ENCODE measurements around the gene PEX13. TPM values are rescaled to one million over a fixed set of nuclear protein-coding genes. Genes with fewer than 3 reads are reported as not detected.
A peak's percentile ranks its signal among the peaks of the same experiment; 100 is the strongest.

Gene PEX13
- total and polyA plus RNA-seq, 9 donors, result 12.4 to 28.1 (median 21.5) TPM

- H3K4me1 ChIP-seq (ENCODE audit: insufficient read depth), result peaks cover 6% of the 10 kb centered on the region
- H3K9me3 ChIP-seq, result no peaks in the 10 kb centered on the region
- no peaks in the 10 kb centered on the region for H3K36me3 ChIP-seq
- WGBS, 3 donors, result 1% methylated on average over 16 of the region's 16 CpGs
- no peak for DNase-seq
- no peaks in the 10 kb centered on the region for H3K27me3 ChIP-seq
- intact Hi-C loops (cut with DNase I), result no loop called here
- TF ChIP-seq CTCF (IDR thresholded peaks at IDR 0.05), result no peak
- no peak for TF ChIP-seq POLR2A (IDR thresholded peaks at IDR 0.05)
- peak overlapping the region; percentile 76 to 88 for H3K27ac ChIP-seq
- H3K4me3 ChIP-seq, result peak overlapping the region; percentile 87
Observed at GRCh38 chr2:61016392-61017002, 1.0 kb upstream of the PEX13 start.

GRCh38 chr2:61017003-61017555, 441 bp upstream of the PEX13 start:
- H3K4me3 ChIP-seq, result peak overlapping the region; percentile 87
- peaks cover 6% of the 10 kb centered on the region for H3K4me1 ChIP-seq (ENCODE audit: insufficient read depth)
- WGBS, 3 donors, result 0 to 1% (median 0%) methylated on average over 27 of the region's 27 CpGs
- H3K9me3 ChIP-seq, result no peaks in the 10 kb centered on the region
- no peaks in the 10 kb centered on the region for H3K36me3 ChIP-seq
- TF ChIP-seq POLR2A (IDR thresholded peaks at IDR 0.05) (no peak), CTCF (IDR thresholded peaks at IDR 0.05) (no peak)
- H3K27ac ChIP-seq, result peak overlapping the region; percentile 76 to 88
- intact Hi-C loops (cut with DNase I), result no loop called here
- H3K27me3 ChIP-seq, result no peaks in the 10 kb centered on the region
- peak; percentile 59 to 72 (median 66) for DNase-seq

DNA sequence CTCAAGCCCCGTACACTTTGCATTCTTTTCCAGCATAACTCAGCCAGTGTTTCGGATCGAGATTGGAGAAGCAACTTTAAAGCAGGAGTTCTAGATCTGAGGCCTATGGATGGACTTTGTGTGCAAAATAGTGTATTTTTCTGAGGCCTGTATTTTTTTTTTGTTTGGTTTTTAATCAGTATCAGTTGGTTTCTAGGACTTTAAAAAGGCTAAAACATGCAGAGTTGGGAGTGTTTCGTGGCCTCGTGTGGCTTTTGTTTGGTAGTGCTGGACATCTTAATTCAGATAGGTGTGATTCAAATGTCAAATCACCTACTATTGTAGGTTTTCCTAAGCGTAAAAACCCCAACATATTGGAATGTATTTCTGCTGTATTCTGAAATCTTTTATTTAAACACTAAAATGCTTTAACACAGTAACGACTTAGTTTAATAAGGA, 817 bp downstream of the PEX13 start:
- Histone ChIP-seq H3K36me3 (no peaks in the 10 kb centered on the region), H3K9me3 (no peaks in the 10 kb centered on the region), H3K4me3 (peak overlapping the region; percentile 87), H3K27ac (peak overlapping the region in 1 of 2 donors; percentile 88), H3K27me3 (no peaks in the 10 kb centered on the region), H3K4me1 (ENCODE audit: insufficient read depth) (peaks cover 6% of the 10 kb centered on the region)
- WGBS, 3 donors, result 1% methylated on average over 7 of the region's 7 CpGs
- no peak for DNase-seq
- intact Hi-C loops (cut with DNase I), result no loop called here
- no peak for TF ChIP-seq CTCF (IDR thresholded peaks at IDR 0.05)
- TF ChIP-seq POLR2A (IDR thresholded peaks at IDR 0.05), result no peak
- TF ChIP-seq EP300 (IDR thresholded peaks at IDR 0.05), result no peak

GRCh38 chr2:61018798-61019197, 1.3 kb downstream of the PEX13 start:
- H3K27ac ChIP-seq, result no peak overlapping the region
- intact Hi-C loops (cut with DNase I), result no loop called here
- TF ChIP-seq POLR2A (IDR thresholded peaks at IDR 0.05), result no peak
- TF ChIP-seq EP300 (IDR thresholded peaks at IDR 0.05), result no peak
- TF ChIP-seq CTCF (IDR thresholded peaks at IDR 0.05), result no peak
- WGBS, 3 donors, result 17 to 34% (median 18%) methylated on average over 6 of the region's 6 CpGs
- peak overlapping the region; percentile 87 for H3K4me3 ChIP-seq
- H3K36me3 ChIP-seq, result no peaks in the 10 kb centered on the region
- H3K4me1 ChIP-seq (ENCODE audit: insufficient read depth), result peaks cover 6% of the 10 kb centered on the region
- no peaks in the 10 kb centered on the region for H3K9me3 ChIP-seq
- DNase-seq, result no peak
- no peaks in the 10 kb centered on the region for H3K27me3 ChIP-seq
